T-helper 9 cell (primary cell): ENCODE results near the gene RETN.

Experiments
- DNase-seq: peaks from one replicate; pipeline ENCODE4 v3.0.0-alpha.2; 2020
- total RNA-seq, 2 donors: gene quantifications; one replicate each; lab custom pipeline; 2026; lab: John Stamatoyannopoulos, UW

RETN gene
- 0 reads per million in 2 donors for total RNA-seq

- DNase-seq, result no peak
Observed at GRCh38 chr19:7668842-7669241, at the start of gene RETN. Gene RETN, plus strand, starts transcription at chr19:7669049. Its CDS starts 278 bp downstream, at chr19:7669327.

GRCh38 chr19:7619671-7620441 is 49.0 kb upstream of the RETN start:
- DNase-seq, result no peak

GRCh38 chr19:7620442-7621412 is 48.1 kb upstream of the RETN start:
- no peak for DNase-seq

GRCh38 chr19:7622933-7623685 is 45.7 kb upstream of the RETN start:
- no peak for DNase-seq

GRCh38 chr19:7623725-7624603 is 44.9 kb upstream of the RETN start:
- DNase-seq, result no peak

- no peak for DNase-seq
Observed at GRCh38 chr19:7624810-7625209, 44.0 kb upstream of the RETN start.

- no peak for DNase-seq
Observed at GRCh38 chr19:7625763-7626372, 43.0 kb upstream of the RETN start.

- DNase-seq, result no peak
Observed at GRCh38 chr19:7627166-7627565, 41.7 kb upstream of the RETN start.

- no peak for DNase-seq
Observed at GRCh38 chr19:7628589-7629311, 40.1 kb upstream of the RETN start.

- peak; percentile 87 for DNase-seq
Observed at GRCh38 chr19:7629347-7630054, 39.3 kb upstream of the RETN start, which contains the start of the genes PET100 and XAB2. Gene PET100, plus strand, starts transcription at chr19:7629793. Its CDS starts 41 bp downstream, at chr19:7629834. Gene XAB2, minus strand, starts transcription at chr19:7629545. Its CDS starts 18 bp downstream, at chr19:7629527.

- no peak for DNase-seq
Observed at GRCh38 chr19:7631577-7631976, 37.3 kb upstream of the RETN start.

- DNase-seq, result no peak
Observed at GRCh38 chr19:7632340-7633203, 36.3 kb upstream of the RETN start.

- DNase-seq, result no peak
Observed at GRCh38 chr19:7633698-7634097, 35.2 kb upstream of the RETN start, which contains the start of gene PCP2. Gene PCP2, minus strand, starts transcription at chr19:7633719. Its CDS starts 262 bp downstream, at chr19:7633457.

- DNase-seq, result no peak
Observed at GRCh38 chr19:7635670-7636069, 33.2 kb upstream of the RETN start.

GRCh38 chr19:7636317-7636690 is 32.5 kb upstream of the RETN start:
- no peak for DNase-seq

- DNase-seq, result peak; percentile 96
Observed at GRCh38 chr19:7636691-7637373, 32.0 kb upstream of the RETN start, which contains the start of gene STXBP2. Gene STXBP2, plus strand, starts transcription at chr19:7637110. Its CDS starts 40 bp downstream, at chr19:7637150.

GRCh38 chr19:7637374-7638256 is 31.2 kb upstream of the RETN start:
- DNase-seq, result no peak
